Measurements from ENCODE around the gene ADM. TPM values are rescaled to one million over a fixed set of nuclear protein-coding genes. Genes with fewer than 3 reads are reported as not detected.

Gene ADM
- total and polyA plus RNA-seq, 3 donors from 2014 or later, result 3.5 to 13.1 (median 3.7) TPM

- DNase-seq, result no peak
- 5 to 11% methylated on average over 10 of the region's 10 CpGs for WGBS, 2 donors
Observed at GRCh38 chr11:10302359-10302743, 2.5 kb upstream of the ADM start.

GRCh38 chr11:10302744-10303557 lies 1.9 kb upstream of the ADM start:
- H3K9me3 ChIP-seq, result no peaks in the 10 kb centered on the region
- peak overlapping the region; percentile 78 to 82 for H3K27ac ChIP-seq
- WGBS, 2 donors, result 1 to 7% methylated on average over 30 to 50 of the region's 56 CpGs
- intact Hi-C loops (cut with DNase I; ENCODE audit: low total_unique reads), result no loop called here
- peak; percentile 90 for DNase-seq
- H3K4me1 ChIP-seq, result peaks cover 32% of the 10 kb centered on the region
- H3K36me3 ChIP-seq (ENCODE audit: low read depth, missing control alignments), result no peaks in the 10 kb centered on the region
- no peaks in the 10 kb centered on the region for H3K27me3 ChIP-seq
- H3K4me3 ChIP-seq, result peak overlapping the region; percentile 56 to 66
- no peak for TF ChIP-seq CTCF (IDR thresholded peaks at IDR 0.05)

More at GRCh38 chr11:10302359-10302743, 2.5 kb upstream of the ADM start:
- TF ChIP-seq CTCF (IDR thresholded peaks at IDR 0.05) (no peak), POLR2A (IDR thresholded peaks at IDR 0.05) (no peak)
- Histone ChIP-seq H3K4me1 (peaks cover 29% of the 10 kb centered on the region), H3K9me3 (no peaks in the 10 kb centered on the region), H3K4me3 (peak overlapping the region; percentile 56 to 66), H3K36me3 (ENCODE audit: low read depth, missing control alignments) (no peaks in the 10 kb centered on the region), H3K27ac (peak overlapping the region; percentile 78 to 82), H3K27me3 (no peaks in the 10 kb centered on the region)
- intact Hi-C loops (cut with DNase I; ENCODE audit: low total_unique reads), result no loop called here

- Histone ChIP-seq H3K36me3 (ENCODE audit: low read depth, missing control alignments) (no peaks in the 10 kb centered on the region), H3K27ac (peak overlapping the region; percentile 78 to 82), H3K4me1 (peaks cover 38% of the 10 kb centered on the region), H3K27me3 (no peaks in the 10 kb centered on the region), H3K9me3 (no peaks in the 10 kb centered on the region), H3K4me3 (peak overlapping the region; percentile 56 to 66)
- WGBS, 2 donors, result 31 to 46% methylated on average over 29 of the region's 29 CpGs
- TF ChIP-seq CTCF (IDR thresholded peaks at IDR 0.05) (no peak), POLR2A (IDR thresholded peaks at IDR 0.05) (no peak)
- intact Hi-C loops (cut with DNase I; ENCODE audit: low total_unique reads), result no loop called here
- no peak for DNase-seq
Observed at GRCh38 chr11:10303558-10304363, 1.1 kb upstream of the ADM start.

- Histone ChIP-seq H3K9me3 (no peaks in the 10 kb centered on the region), H3K27me3 (no peaks in the 10 kb centered on the region), H3K4me1 (peaks cover 54% of the 10 kb centered on the region), H3K36me3 (ENCODE audit: low read depth, missing control alignments) (no peaks in the 10 kb centered on the region), H3K27ac (peak overlapping the region; percentile 28 to 82), H3K4me3 (peak overlapping the region; percentile 56 to 66)
- no peak for TF ChIP-seq POLR2A (IDR thresholded peaks at IDR 0.05)
- no peak for TF ChIP-seq CTCF (IDR thresholded peaks at IDR 0.05)
- no peak for DNase-seq
- intact Hi-C loops (cut with DNase I; ENCODE audit: low total_unique reads), result loop anchor here (5.0 kb wide), 1 partner anchor 548 kb away; no protein-coding TSS in a partner anchor
- WGBS, 2 donors, result 7 to 8% methylated on average over 27 to 51 of the region's 51 CpGs
Observed at GRCh38 chr11:10305262-10305963, 540 bp downstream of the ADM start.
